ENCODE results near the gene TAF6. TPM values are rescaled to one million over a fixed set of nuclear protein-coding genes. Genes with fewer than 3 reads are reported as not detected.
A peak's percentile ranks its signal among the peaks of the same experiment; 100 is the strongest.

TAF6 gene
- total and polyA plus RNA-seq, 9 of the 15 experiments (the other 6 are each of a cell fraction or from before 2014, with no cell fraction given): 0.78 to 78.7 (median 21.3) TPM

DNA sequence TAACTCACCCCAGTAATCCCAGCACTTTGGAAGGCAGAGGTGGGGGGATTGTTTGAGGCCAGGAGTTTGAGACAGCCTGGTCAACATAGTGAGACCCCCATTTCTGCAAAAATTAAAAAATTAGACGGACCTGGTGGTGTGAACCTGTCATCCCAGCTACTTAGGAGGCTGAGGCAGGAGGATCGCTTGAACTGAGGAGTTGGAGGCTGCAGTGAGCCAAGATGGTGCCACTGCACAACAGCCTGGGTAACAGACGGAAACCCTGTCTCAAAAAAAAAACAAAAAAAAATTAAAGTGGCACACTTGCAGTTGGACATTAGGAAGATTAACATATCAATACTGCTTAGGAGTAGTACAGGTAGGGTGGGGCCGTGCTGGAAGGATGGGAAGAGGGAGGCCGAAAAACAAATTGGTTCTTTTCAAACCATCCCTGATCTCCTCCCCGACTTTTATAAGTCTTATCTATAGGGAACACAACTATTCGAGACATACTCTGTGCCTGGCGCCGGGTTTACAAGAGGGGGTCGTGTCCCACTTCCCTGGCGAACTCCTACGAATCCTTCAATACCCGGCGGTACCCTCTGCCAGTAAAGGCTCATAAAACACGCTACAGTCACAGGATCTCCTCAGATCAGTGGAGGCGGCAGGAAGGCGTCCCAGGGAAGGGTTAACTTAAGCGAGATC lies 628 bp downstream of the TAF6 start (continued):
- TF ChIP-seq NCOA1 (IDR thresholded peaks at IDR 0.05; ENCODE audit: low read depth) (no peak), NBN (IDR thresholded peaks at IDR 0.05; ENCODE audit: low read depth) (0 out of 2 replicates have a peak, but pooled peaks have one; percentile 16), TCF7L2 (IDR thresholded peaks at IDR 0.05; ENCODE audit: low read depth, low read length) (no peak), ILF3 (IDR thresholded peaks at IDR 0.05; ENCODE audit: borderline replicate concordance) (no peak), L3MBTL2 (IDR thresholded peaks at IDR 0.05) (no peak), EGR1 (conservative IDR thresholded peaks at IDR 0.05) (no peak), MTA1 (IDR thresholded peaks at IDR 0.05; ENCODE audit: borderline replicate concordance) (no peak), MTA2 (IDR thresholded peaks at IDR 0.05; ENCODE audit: low read depth) (no peak), TEAD1 (CRISPR knock-in tag; IDR thresholded peaks at IDR 0.05) (0 out of 4 replicates have a peak, but pooled peaks of 1 of the 2 experiments have one; percentile 9), ZNF586 (CRISPR knock-in tag; conservative IDR thresholded peaks at IDR 0.05) (no peak), ZNF699 (CRISPR knock-in tag; IDR thresholded peaks at IDR 0.05; ENCODE audit: insufficient replicate concordance) (no peak), NFATC3 (IDR thresholded peaks at IDR 0.05) (peak; percentile 40; the same call in 1 of the 2 replicates), POLR3G (IDR thresholded peaks at IDR 0.05; ENCODE audit: extremely low read depth, insufficient read length, insufficient replicate concordance) (no peak), ZNF324 (CRISPR knock-in tag; IDR thresholded peaks at IDR 0.05) (no peak)
- TF ChIP-seq, protein P1, sequence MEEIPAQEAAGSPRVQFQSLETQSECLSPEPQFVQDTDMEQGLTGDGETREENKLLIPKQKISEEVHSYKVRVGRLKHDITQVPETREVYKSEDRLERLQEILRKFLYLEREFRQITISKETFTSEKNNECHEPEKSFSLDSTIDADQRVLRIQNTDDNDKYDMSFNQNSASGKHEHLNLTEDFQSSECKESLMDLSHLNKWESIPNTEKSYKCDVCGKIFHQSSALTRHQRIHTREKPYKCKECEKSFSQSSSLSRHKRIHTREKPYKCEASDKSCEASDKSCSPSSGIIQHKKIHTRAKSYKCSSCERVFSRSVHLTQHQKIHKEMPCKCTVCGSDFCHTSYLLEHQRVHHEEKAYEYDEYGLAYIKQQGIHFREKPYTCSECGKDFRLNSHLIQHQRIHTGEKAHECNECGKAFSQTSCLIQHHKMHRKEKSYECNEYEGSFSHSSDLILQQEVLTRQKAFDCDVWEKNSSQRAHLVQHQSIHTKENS (CRISPR knock-in tag; IDR thresholded peaks at IDR 0.05): no peak
- TF ChIP-seq, protein P2, sequence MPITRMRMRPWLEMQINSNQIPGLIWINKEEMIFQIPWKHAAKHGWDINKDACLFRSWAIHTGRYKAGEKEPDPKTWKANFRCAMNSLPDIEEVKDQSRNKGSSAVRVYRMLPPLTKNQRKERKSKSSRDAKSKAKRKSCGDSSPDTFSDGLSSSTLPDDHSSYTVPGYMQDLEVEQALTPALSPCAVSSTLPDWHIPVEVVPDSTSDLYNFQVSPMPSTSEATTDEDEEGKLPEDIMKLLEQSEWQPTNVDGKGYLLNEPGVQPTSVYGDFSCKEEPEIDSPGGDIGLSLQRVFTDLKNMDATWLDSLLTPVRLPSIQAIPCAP (CRISPR knock-in tag; IDR thresholded peaks at IDR 0.05; ENCODE audit: borderline replicate concordance): no peak
- TF ChIP-seq, protein P3, sequence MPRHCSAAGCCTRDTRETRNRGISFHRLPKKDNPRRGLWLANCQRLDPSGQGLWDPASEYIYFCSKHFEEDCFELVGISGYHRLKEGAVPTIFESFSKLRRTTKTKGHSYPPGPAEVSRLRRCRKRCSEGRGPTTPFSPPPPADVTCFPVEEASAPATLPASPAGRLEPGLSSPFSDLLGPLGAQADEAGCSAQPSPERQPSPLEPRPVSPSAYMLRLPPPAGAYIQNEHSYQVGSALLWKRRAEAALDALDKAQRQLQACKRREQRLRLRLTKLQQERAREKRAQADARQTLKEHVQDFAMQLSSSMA (CRISPR knock-in tag; IDR thresholded peaks at IDR 0.05): peak; percentile 20; the same call in 1 of the 2 replicates
- TF ChIP-seq, protein P4, sequence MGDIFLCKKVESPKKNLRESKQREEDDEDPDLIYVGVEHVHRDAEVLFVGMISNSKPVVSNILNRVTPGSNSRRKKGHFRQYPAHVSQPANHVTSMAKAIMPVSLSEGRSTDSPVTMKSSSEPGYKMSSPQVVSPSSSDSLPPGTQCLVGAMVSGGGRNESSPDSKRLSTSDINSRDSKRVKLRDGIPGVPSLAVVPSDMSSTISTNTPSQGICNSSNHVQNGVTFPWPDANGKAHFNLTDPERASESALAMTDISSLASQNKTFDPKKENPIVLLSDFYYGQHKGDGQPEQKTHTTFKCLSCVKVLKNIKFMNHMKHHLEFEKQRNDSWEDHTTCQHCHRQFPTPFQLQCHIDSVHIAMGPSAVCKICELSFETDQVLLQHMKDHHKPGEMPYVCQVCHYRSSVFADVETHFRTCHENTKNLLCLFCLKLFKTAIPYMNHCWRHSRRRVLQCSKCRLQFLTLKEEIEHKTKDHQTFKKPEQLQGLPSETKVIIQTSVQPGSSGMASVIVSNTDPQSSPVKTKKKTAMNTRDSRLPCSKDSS (IDR thresholded peaks at IDR 0.05; ENCODE audit: low read depth, partially characterized antibody): no peak
- TF ChIP-seq, protein P5, sequence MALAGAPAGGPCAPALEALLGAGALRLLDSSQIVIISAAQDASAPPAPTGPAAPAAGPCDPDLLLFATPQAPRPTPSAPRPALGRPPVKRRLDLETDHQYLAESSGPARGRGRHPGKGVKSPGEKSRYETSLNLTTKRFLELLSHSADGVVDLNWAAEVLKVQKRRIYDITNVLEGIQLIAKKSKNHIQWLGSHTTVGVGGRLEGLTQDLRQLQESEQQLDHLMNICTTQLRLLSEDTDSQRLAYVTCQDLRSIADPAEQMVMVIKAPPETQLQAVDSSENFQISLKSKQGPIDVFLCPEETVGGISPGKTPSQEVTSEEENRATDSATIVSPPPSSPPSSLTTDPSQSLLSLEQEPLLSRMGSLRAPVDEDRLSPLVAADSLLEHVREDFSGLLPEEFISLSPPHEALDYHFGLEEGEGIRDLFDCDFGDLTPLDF (CRISPR knock-in tag; IDR thresholded peaks at IDR 0.05): no peak
- TF ChIP-seq, protein P6, sequence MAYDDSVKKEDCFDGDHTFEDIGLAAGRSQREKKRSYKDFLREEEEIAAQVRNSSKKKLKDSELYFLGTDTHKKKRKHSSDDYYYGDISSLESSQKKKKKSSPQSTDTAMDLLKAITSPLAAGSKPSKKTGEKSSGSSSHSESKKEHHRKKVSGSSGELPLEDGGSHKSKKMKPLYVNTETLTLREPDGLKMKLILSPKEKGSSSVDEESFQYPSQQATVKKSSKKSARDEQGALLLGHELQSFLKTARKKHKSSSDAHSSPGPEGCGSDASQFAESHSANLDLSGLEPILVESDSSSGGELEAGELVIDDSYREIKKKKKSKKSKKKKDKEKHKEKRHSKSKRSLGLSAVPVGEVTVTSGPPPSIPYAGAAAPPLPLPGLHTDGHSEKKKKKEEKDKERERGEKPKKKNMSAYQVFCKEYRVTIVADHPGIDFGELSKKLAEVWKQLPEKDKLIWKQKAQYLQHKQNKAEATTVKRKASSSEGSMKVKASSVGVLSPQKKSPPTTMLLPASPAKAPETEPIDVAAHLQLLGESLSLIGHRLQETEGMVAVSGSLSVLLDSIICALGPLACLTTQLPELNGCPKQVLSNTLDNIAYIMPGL (CRISPR knock-in tag; IDR thresholded peaks at IDR 0.05): no peak

Measured in K562 (cell line).